K562 (cell line): ENCODE results near the gene AKT1S1. TPM values are rescaled to one million over a fixed set of nuclear protein-coding genes. Genes with fewer than 3 reads are reported as not detected.
A peak's percentile ranks its signal among the peaks of the same experiment; 100 is the strongest.

ENCODE experiments used
- ARNT ChIP-seq, 2 experiments: fragments of 450-650 bp; IDR thresholded peaks; 2 replicates each; pipeline ENCODE4 v1.6.1; 2016; ENCODE audit warnings: mild to moderate bottlenecking in 1 of 2
- C11orf30 ChIP-seq: fragments of 450-650 bp; IDR thresholded peaks from 2 replicates; pipeline ENCODE4 v1.6.1; 2016; ENCODE audit warnings: low read depth, mild to moderate bottlenecking
- NFE2 ChIP-seq: IDR thresholded peaks from 2 replicates; pipeline ENCODE4 v1.6.1; 2014; ENCODE audit warnings: antibody characterized with exemption, low read depth
- NR2F6 ChIP-seq: fragments of 450-650 bp; formaldehyde crosslinking; IDR thresholded peaks from 2 replicates; pipeline ENCODE4 v1.4.0; 2020; ENCODE audit warnings: mild to moderate bottlenecking
- PURB ChIP-seq: sonication (generic); formaldehyde crosslinking; IDR thresholded peaks from 2 replicates; pipeline ENCODE4 v1.9.0; 2021; ENCODE audit warnings: low read depth, mild to moderate bottlenecking, missing genetic modification reagents
- RBM25 ChIP-seq: fragments of 200-400 bp; formaldehyde crosslinking; IDR thresholded peaks from 2 replicates; pipeline ENCODE4 v1.6.1; 2018; ENCODE audit warnings: low read length, low read depth, moderate library complexity; ENCODE audit not compliant: severe bottlenecking
- TBL1XR1 ChIP-seq, 2 experiments: IDR thresholded peaks; 2 replicates each; pipeline ENCODE4 v1.6.1; 2012; ENCODE audit warnings: improper control_type of control experiment in 2 of 2, low read length in 2 of 2, mild to moderate bottlenecking in 1 of 2
- TEAD1 ChIP-seq, 2 experiments: fragments of 450-650 bp in 1 of 2; sonication (generic) in 1 of 2; formaldehyde crosslinking; IDR thresholded peaks; 2 replicates each; pipeline versions ENCODE4 v1.4.0 to v1.8.0; 2020 to 2022; ENCODE audit warnings: mild to moderate bottlenecking in 2 of 2, missing genetic modification reagents in 1 of 2
- THAP12 ChIP-seq: fragments of 250-450 bp; sonication (Bioruptor Pico); IDR thresholded peaks from 2 replicates; pipeline ENCODE4 v1.9.0; 2021; ENCODE audit warnings: mild to moderate bottlenecking, inconsistent platforms
- ZNF512 ChIP-seq: IDR thresholded peaks from 2 replicates; pipeline ENCODE4 v1.6.1; 2016; ENCODE audit warnings: missing genetic modification characterization, missing compliant biosample characterization
- ZNF584 ChIP-seq: fragments of 200-800 bp; sonication (Bioruptor generic); IDR thresholded peaks from 2 replicates; pipeline ENCODE4 v1.6.1; 2016; ENCODE audit warnings: low read depth, mild to moderate bottlenecking, missing genetic modification characterization, missing compliant biosample characterization
- polyA plus RNA-seq, 8 experiments: library from polyadenylated mRNA; depleted of rRNA in 4 of 8; stranded (reverse) in 5 of 8; unstranded in 3 of 8; fragments of >200 nt; fragmentation: Nextera tagmentation in 2 of 8; fragmentation: Illumina TruSeq in 1 of 8; extraction: Ambion mirVana in 2 of 8; extraction: Trizol in 1 of 8; gene quantifications; 2 replicates each; pipeline versions ENCODE4 v1.2.1 to v1.2.3, GENCODE V29; 2011 to 2014; ENCODE audit warnings: inconsistent platforms in 1 of 8, missing spikeins in 1 of 8
- total RNA-seq, 7 experiments: library from RNA; depleted of rRNA in 6 of 7; stranded (reverse); fragments of >200 nt in 6 of 7; fragmentation: Illumina TruSeq in 2 of 7; extraction: Trizol in 2 of 7; gene quantifications; 2 replicates each; pipeline versions ENCODE4 v1.2.1 to v1.2.3, GENCODE V29; 2011 to 2021; ENCODE audit warnings: low replicate concordance in 1 of 7
- TF ChIP-seq, protein P1 (sequence below): IDR thresholded peaks from 2 replicates; pipeline ENCODE4 v1.6.1; 2011; ENCODE audit warnings: borderline replicate concordance, low read depth, mild to moderate bottlenecking, moderate library complexity, low read length; ENCODE audit not compliant: insufficient read depth, poor library complexity, severe bottlenecking
- TF ChIP-seq, protein P2 (sequence below): fragments of 250-450 bp; sonication (Bioruptor Pico); IDR thresholded peaks from 2 replicates; pipeline ENCODE4 v1.4.0; 2020; ENCODE audit warnings: borderline replicate concordance
- TF ChIP-seq, protein P3 (sequence below): fragments of 450-650 bp; IDR thresholded peaks from 2 replicates; pipeline ENCODE4 v1.6.1; 2018; ENCODE audit warnings: mild to moderate bottlenecking, low read depth; ENCODE audit not compliant: partially characterized antibody
- TF ChIP-seq, protein P4 (sequence below): sonication (generic); formaldehyde crosslinking; IDR thresholded peaks from 2 replicates; pipeline ENCODE4 v1.5.0; 2020; ENCODE audit warnings: missing genetic modification reagents

Gene AKT1S1
- total and polyA plus RNA-seq, 9 of the 15 experiments (the other 6 are each of a cell fraction or from before 2014, with no cell fraction given) = 1.2 to 50.3 (median 17.1) TPM

- TF ChIP-seq, protein P1, sequence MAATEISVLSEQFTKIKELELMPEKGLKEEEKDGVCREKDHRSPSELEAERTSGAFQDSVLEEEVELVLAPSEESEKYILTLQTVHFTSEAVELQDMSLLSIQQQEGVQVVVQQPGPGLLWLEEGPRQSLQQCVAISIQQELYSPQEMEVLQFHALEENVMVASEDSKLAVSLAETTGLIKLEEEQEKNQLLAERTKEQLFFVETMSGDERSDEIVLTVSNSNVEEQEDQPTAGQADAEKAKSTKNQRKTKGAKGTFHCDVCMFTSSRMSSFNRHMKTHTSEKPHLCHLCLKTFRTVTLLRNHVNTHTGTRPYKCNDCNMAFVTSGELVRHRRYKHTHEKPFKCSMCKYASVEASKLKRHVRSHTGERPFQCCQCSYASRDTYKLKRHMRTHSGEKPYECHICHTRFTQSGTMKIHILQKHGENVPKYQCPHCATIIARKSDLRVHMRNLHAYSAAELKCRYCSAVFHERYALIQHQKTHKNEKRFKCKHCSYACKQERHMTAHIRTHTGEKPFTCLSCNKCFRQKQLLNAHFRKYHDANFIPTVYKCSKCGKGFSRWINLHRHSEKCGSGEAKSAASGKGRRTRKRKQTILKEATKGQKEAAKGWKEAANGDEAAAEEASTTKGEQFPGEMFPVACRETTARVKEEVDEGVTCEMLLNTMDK = no peak
- TF ChIP-seq RBM25 (no peak), ZNF512 (tag) (no peak), NR2F6 (CRISPR knock-in tag) (0 out of 2 replicates have a peak, but pooled peaks have one; percentile 32), C11orf30 (peak; percentile 78), TBL1XR1 (IDR thresholded peaks at IDR 0.05; ENCODE audit: low read length in 2 of 2) (0 out of 4 replicates have a peak, but pooled peaks of 1 of the 2 experiments have one; percentile 42), TEAD1 (CRISPR knock-in tag; IDR thresholded peaks at IDR 0.05) (peak in 1 of 2 experiments; percentile 52; a peak in 1 of 4 replicates), PURB (CRISPR knock-in tag) (no peak), THAP12 (CRISPR knock-in tag) (peak; percentile 54; the same call in 1 of the 2 replicates), ARNT (IDR thresholded peaks at IDR 0.05) (0 out of 4 replicates have a peak, but pooled peaks of 1 of the 2 experiments have one; percentile 72), ZNF584 (CRISPR knock-in tag) (peak; percentile 98), NFE2 (peak; percentile 13; the same call in 1 of the 2 replicates)
- TF ChIP-seq, protein P2, sequence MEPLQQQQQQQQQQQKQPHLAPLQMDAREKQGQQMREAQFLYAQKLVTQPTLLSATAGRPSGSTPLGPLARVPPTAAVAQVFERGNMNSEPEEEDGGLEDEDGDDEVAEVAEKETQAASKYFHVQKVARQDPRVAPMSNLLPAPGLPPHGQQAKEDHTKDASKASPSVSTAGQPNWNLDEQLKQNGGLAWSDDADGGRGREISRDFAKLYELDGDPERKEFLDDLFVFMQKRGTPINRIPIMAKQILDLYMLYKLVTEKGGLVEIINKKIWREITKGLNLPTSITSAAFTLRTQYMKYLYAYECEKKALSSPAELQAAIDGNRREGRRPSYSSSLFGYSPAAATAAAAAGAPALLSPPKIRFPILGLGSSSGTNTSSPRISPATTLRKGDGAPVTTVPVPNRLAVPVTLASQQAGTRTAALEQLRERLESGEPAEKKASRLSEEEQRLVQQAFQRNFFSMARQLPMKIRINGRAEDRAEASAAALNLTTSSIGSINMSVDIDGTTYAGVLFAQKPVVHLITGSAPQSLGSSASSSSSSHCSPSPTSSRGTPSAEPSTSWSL (CRISPR knock-in tag) = no peak
- TF ChIP-seq, protein P3, sequence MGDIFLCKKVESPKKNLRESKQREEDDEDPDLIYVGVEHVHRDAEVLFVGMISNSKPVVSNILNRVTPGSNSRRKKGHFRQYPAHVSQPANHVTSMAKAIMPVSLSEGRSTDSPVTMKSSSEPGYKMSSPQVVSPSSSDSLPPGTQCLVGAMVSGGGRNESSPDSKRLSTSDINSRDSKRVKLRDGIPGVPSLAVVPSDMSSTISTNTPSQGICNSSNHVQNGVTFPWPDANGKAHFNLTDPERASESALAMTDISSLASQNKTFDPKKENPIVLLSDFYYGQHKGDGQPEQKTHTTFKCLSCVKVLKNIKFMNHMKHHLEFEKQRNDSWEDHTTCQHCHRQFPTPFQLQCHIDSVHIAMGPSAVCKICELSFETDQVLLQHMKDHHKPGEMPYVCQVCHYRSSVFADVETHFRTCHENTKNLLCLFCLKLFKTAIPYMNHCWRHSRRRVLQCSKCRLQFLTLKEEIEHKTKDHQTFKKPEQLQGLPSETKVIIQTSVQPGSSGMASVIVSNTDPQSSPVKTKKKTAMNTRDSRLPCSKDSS = no peak
- TF ChIP-seq, protein P4, sequence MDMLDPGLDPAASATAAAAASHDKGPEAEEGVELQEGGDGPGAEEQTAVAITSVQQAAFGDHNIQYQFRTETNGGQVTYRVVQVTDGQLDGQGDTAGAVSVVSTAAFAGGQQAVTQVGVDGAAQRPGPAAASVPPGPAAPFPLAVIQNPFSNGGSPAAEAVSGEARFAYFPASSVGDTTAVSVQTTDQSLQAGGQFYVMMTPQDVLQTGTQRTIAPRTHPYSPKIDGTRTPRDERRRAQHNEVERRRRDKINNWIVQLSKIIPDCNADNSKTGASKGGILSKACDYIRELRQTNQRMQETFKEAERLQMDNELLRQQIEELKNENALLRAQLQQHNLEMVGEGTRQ = peak; percentile 78
These were observed 634 bp downstream of the AKT1S1 start (continued) for GRCh38 chr19:49876422-49877019.
